Measurements from ENCODE around the gene PLCH1.

PLCH1 gene

DNA sequence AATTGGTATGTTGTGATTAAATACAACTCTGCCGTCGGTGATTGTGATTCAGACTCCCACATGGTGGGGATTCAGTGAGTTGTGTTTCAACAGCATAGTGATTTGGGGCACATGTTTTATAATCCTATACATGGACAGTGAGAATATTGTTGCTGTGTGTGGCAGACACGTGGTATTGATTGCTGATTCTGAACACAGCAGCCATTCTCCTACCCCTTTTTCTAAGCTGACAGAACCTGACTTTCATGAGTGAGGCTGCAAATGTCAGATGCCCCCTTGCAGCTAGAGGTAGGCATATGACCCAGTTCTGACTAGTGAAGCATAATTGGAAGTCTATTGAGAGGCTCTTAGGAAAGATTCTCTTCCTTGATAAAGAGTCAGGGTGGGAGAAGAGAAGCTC, 296.3 kb downstream of the PLCH1 start:
- DNase-seq, result no peak

DNA sequence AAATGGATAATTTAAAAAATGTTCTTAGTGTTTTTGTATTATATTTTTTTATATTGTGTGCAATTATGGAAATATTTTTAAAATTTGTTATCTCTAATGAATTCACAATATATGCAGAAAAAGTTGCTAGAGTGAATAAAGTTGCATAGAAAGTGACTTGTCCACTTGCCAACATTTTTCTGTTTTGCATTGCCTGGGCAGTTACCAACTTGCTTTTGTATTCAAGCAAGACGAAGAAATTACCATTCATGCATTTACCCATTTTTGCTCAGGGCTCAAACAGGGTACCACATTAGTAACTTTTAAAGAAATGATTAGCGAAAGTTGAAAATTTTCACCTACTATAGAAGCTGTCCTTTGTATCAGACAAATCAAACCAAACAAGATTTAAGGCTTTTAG, 298.5 kb downstream of the PLCH1 start:
- no peak for DNase-seq

DNA sequence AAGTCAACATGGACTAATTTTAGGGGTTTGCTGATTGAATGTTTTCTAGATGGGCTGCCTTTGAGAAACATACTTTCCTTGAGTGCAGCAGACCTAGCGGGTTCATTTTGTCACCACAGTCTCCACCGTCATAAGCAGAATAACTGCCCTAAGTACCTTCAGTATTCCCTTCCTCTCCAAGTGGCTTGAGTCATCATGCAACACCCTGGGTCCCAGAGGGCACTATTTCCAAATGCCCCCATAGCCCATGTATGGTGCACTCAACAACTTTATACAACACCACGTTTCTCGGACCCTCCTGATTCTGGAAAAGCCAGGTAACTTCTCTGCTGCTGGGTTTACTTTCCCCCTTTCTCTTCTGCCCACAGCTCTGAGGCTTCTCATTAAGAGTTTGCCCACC, 300.1 kb downstream of the PLCH1 start:
- no peak for DNase-seq

GRCh38 chr3:155443815-155444214, 301.1 kb downstream of the PLCH1 start:
- no peak for DNase-seq

GRCh38 chr3:155442072-155442471, 302.8 kb downstream of the PLCH1 start:
- no peak for DNase-seq

- no peak for DNase-seq
Measured at GRCh38 chr3:155441506-155441905, 303.4 kb downstream of the PLCH1 start.

GRCh38 chr3:155441026-155441425, 303.8 kb downstream of the PLCH1 start:
- no peak for DNase-seq

DNA sequence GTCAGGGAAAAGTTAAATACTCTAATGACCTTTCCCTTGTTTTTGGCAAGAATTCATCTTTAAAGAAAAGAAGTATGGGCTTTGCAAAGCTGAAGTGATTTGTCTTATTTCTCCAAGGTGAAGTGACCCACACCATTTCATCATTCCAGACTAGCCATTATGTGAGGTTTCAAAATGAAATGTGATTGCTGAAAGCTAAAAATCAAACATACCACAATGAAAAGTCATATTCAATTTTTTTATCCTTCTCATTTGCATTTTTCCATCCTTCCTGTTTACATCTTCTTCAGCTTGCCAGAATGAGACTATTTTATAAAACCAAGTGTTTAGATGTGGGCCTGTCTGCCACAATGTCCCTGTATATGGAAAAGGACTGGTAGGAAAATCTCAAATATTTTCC, 309.1 kb downstream of the PLCH1 start:
- no peak for DNase-seq

GRCh38 chr3:155431856-155432570, 312.9 kb downstream of the PLCH1 start:
- no peak for DNase-seq

DNA sequence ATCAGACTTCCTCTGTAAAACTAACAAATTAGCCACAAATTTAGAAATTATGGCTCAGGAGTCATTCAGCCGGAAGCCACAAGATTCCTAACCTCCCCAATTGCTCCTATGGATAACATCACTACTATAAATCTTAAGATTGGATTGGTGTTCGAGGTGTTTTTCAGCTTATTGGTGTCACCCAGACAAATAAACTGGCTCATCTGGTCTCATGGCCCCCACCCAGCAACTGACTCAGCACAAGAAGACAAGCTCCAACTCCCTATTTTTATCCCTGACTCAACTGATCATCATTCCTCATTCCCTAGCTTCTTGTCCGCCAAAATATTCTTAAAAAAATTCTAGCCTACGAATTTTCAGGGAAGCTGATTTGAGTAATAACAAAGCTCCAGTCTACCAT, 316.3 kb downstream of the PLCH1 start:
- no peak for DNase-seq

DNA sequence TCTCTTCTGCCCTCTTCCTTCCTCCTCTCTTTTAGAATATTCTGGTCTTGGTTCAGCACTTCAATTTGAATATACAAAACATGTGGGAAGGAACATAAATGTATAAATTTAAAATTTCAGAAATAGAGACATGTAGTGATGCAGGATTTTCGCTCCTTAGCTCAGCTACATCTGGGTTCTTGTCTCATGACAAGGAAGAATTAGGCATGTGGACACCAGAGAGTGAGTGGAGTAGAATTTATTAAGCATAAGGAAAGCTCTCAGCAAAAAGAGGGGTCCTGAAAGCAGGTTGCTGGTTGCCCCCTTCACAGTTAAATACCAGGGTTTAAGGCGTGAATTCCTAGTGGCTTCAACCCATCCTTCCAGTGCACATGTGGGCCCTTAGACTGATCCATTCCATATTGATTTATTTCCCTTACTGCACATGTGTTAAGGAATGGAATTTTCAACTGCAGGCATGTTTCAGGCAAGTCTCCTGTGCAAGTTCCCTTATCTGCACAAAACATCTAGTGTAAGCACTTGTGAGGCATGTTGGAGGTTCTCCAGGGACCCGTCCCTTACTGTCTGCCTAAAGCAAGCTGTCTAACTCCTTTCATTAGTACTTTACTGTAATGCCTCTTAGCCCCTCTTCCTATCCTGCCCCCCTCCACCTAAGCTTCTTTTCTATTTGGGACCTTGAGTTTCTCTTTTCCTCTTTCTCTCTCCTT, 318.2 kb downstream of the PLCH1 start:
- no peak for DNase-seq

GRCh38 chr3:155425396-155425795, 319.5 kb downstream of the PLCH1 start:
- no peak for DNase-seq

DNA sequence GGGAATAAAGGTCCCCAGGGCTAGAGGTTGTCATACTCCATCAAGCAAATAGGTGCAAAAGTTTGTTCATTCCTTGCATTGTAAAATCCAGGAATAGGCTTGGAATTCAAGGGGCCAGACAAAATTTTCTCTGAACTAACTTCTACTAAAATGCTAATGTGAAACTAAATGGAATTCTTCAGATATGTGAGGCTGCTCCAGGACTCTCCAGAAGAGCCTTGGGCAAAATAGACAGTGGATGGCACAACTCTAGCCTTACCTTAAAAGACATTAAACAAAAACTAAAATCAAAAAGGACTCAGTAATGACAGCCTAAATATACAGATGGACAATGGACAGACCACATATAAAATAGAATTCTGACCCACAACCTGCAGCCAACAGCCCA, 320.6 kb downstream of the PLCH1 start:
- DNase-seq, result no peak

- no peak for DNase-seq
Measured at GRCh38 chr3:155423526-155424322, 321.1 kb downstream of the PLCH1 start.

GRCh38 chr3:155420881-155421486, 323.9 kb downstream of the PLCH1 start:
- no peak for DNase-seq

GRCh38 chr3:155420406-155420805, 324.5 kb downstream of the PLCH1 start:
- no peak for DNase-seq

DNA sequence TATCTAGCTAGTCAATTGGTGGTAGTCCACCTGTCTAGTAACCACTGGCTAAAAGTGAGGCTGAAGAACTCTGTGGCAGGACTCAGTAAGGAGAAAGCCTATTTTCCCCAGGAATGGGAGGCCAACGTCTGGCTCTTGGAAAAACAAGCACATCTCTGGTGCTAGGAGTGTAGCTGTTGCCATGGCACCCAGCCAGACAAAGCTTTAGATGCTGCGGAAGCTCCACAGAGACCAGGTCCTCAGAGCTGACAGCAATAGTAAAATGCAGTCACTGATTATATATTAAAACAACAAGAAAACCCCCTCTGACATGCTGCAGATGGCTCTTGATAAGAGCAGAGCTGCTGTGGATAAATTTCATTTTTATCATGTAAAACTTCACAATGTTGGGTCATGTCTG, 326.5 kb downstream of the PLCH1 start:
- DNase-seq, result no peak

DNA sequence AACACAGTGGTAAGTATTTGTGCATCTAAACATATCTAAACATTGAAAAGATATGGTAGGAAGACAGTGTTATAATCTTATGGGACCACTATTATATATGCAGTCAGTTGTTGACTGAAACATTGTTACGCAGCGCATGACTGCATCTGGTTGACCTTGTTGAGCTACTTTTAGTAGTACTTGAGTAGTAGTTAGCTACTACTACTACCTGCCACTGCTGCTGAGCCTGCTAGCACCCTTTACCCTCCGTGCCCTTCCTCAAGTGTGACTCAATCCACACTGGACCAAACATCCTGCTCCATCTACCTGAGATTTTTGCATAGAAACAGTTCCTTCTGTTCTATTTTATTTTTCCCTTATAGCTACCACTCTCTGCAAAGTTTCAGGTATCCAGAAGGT, 327.8 kb downstream of the PLCH1 start:
- DNase-seq, result no peak

DNA sequence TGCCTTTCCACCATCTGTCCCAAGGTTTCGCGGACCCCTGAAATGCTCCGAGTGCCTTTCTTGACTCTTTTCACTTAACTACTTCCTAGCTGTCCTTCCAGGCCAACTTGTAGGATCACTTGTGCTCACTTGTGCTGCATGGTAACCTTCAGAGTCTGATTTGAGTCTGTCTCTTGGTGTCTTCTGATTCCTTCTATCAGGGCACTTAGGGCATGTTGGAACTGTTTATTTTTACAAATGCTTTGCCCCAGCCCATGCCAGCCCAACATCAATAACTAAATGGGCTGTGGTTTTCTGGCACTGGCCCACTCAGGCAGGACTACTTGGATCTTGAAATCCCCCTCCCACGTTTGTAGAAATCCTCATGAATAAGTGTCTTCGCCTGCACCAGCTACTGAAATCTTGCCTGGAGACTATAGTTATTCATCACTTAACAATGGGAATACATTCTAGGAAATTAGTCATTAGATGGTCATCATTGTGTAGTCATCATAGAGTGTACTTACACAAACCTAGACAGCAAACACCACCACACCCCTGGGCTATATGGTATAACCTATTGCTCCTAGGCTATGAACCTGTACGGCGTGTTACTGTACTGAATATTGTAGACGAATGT, 328.3 kb downstream of the PLCH1 start:
- no peak for DNase-seq

DNA sequence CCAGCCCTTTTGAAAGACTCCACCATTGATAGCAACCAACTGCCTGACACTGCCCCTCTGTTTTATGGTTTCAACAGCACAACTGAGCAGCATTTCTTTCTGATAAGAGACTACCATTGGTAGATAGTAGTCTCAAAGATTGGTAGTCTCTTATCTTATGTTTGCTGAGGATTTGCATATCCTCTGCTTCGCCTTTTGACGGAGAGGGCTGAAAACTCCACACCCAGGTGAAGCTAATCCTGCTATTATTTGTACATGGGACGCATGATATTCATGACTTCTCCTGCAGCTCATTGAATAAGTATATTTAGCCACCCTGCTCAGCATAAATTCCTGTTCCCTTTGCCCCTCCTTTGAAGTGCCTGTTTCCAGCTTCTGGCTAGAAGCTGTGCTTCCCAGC, 332.0 kb downstream of the PLCH1 start:
- DNase-seq, result no peak

DNA sequence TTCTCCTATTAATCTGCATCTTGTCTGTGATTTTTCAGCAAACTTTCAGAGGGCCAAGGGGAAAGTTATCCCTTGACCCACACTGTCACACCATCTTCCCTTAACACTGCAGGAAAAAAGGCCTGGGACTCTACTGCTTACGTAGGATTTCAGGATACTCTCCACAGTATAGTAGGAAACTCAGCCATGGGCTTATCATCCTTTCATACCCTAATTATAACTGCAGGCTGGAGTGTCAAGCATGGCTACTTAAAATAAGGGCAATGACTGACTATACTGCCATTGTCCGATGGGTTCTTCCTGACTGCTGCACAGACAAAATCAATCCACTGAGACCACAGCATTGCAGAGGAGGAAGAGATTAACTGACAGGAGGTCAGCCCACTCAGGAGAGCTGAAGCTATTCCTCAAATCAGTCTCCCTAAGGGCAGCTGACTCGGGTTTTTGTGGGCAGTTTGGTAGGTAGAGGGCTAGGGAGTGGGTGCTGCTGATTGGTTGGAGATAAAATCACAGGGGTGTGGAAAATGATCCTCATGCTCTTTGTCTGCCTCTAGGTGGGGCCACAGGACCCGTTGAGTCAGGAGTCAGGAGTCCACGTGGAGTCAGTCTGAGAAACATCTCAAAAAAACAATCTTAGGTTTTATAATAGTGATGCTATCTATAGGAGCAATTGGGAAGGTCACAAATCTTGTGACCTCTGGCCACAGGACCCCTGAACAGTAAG, 333.2 kb downstream of the PLCH1 start:
- no peak for DNase-seq

DNA sequence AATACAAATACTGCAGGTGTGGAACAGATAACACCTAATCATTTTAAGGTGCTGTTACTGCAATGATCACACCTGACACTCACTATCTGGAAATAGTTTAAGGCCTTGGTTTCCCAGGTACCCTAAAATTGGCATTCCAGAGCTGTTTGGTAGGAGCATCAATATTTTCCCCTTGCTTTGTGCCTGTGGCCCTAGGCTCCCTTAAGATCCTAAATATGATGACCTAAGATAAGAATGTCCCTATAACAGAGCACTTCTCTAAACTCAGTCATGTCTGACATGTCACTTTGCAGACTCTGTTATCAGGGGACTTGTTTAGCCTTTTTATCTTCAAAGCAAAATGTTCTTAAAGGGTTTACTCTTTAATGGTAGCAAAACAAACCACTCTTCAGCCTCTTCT, 335.5 kb downstream of the PLCH1 start:
- DNase-seq, result no peak
